Measurements from ENCODE around the gene EYA2. TPM values are rescaled to one million over a fixed set of nuclear protein-coding genes. Genes with fewer than 3 reads are reported as not detected.

Gene EYA2
- polyA plus RNA-seq, 1 donor (not counting 4 experiments of a cell fraction or from before 2014, with no cell fraction given) = not detected

- Histone ChIP-seq H3K27ac (ENCODE audit: control insufficient read depth, insufficient read depth, low read length) (no peak overlapping the region), H3K4me1 (ENCODE audit: control insufficient read depth, extremely low read depth, insufficient read depth, low read length) (no peaks in the 10 kb centered on the region), H3K9me1 (ENCODE audit: control insufficient read depth, extremely low read depth, insufficient read depth, low read length) (no peaks in the 10 kb centered on the region), H3K9me3 (ENCODE audit: control insufficient read depth, low read depth, low read length) (no peaks in the 10 kb centered on the region), H3K79me2 (ENCODE audit: control insufficient read depth, insufficient read depth, low read length) (no peaks in the 10 kb centered on the region), H3K27me3 (ENCODE audit: control insufficient read depth, extremely low read depth, insufficient read depth, low read length) (no peaks in the 10 kb centered on the region), H2AFZ (ENCODE audit: control insufficient read depth, low read length) (no peak overlapping the region), H3K9ac (ENCODE audit: control insufficient read depth, extremely low read depth, insufficient read depth, low read length) (no peak overlapping the region), H4K20me1 (ENCODE audit: control insufficient read depth, extremely low read depth, insufficient read depth, low read length) (no peaks in the 10 kb centered on the region), H3K36me3 (ENCODE audit: control insufficient read depth in 2 of 2, extremely low read depth in 1 of 2, insufficient read depth in 2 of 2, low read length in 2 of 2) (no peaks in the 10 kb centered on the region), H3K4me2 (ENCODE audit: control insufficient read depth, extremely low read depth, insufficient read depth, low read depth, low read length) (no peak overlapping the region), H3K4me3 (ENCODE audit: control insufficient read depth in 2 of 3, extremely low read depth in 1 of 3, insufficient read depth in 2 of 3, low read depth in 1 of 3, low read length in 3 of 3) (no peak overlapping the region)
- dilution Hi-C loops (cut with MboI; ENCODE audit: extremely low pct_ligation_motif_present, low sequenced_read_pairs) = no loop called here
- FAIRE-seq (no peak), DNase-seq (ENCODE audit: low read depth, low spot score) (no peak)
- TF ChIP-seq CTCF (optimal IDR thresholded peaks at IDR 0.05 in 1 of 3, IDR thresholded peaks at IDR 0.05 in 1 of 3, conservative IDR thresholded peaks at IDR 0.05 in 1 of 3; ENCODE audit: extremely low read depth in 1 of 3, insufficient read depth in 2 of 3, low read length in 3 of 3) (no peak), EZH2 (IDR thresholded peaks at IDR 0.05; ENCODE audit: low read length) (no peak)
Observed at GRCh38 chr20:46983466-46983865, 88.8 kb downstream of the EYA2 start.

- Histone ChIP-seq H3K4me2 (ENCODE audit: control insufficient read depth, extremely low read depth, insufficient read depth, low read depth, low read length) (no peak overlapping the region), H3K9ac (ENCODE audit: control insufficient read depth, extremely low read depth, insufficient read depth, low read length) (no peak overlapping the region), H3K9me1 (ENCODE audit: control insufficient read depth, extremely low read depth, insufficient read depth, low read length) (no peaks in the 10 kb centered on the region), H3K36me3 (ENCODE audit: control insufficient read depth in 2 of 2, extremely low read depth in 1 of 2, insufficient read depth in 2 of 2, low read length in 2 of 2) (no peaks in the 10 kb centered on the region), H3K79me2 (ENCODE audit: control insufficient read depth, insufficient read depth, low read length) (no peaks in the 10 kb centered on the region), H3K27ac (ENCODE audit: control insufficient read depth, insufficient read depth, low read length) (no peak overlapping the region), H3K4me1 (ENCODE audit: control insufficient read depth, extremely low read depth, insufficient read depth, low read length) (no peaks in the 10 kb centered on the region), H3K4me3 (ENCODE audit: control insufficient read depth in 2 of 3, extremely low read depth in 1 of 3, insufficient read depth in 2 of 3, low read depth in 1 of 3, low read length in 3 of 3) (no peak overlapping the region), H4K20me1 (ENCODE audit: control insufficient read depth, extremely low read depth, insufficient read depth, low read length) (no peaks in the 10 kb centered on the region), H3K27me3 (ENCODE audit: control insufficient read depth, extremely low read depth, insufficient read depth, low read length) (no peaks in the 10 kb centered on the region), H3K9me3 (ENCODE audit: control insufficient read depth, low read depth, low read length) (no peaks in the 10 kb centered on the region), H2AFZ (ENCODE audit: control insufficient read depth, low read length) (no peak overlapping the region)
- DNase-seq (ENCODE audit: low read depth, low spot score) (no peak), FAIRE-seq (no peak)
- no peak for TF ChIP-seq CTCF (optimal IDR thresholded peaks at IDR 0.05 in 1 of 3, IDR thresholded peaks at IDR 0.05 in 1 of 3, conservative IDR thresholded peaks at IDR 0.05 in 1 of 3; ENCODE audit: extremely low read depth in 1 of 3, insufficient read depth in 2 of 3, low read length in 3 of 3)
- TF ChIP-seq EZH2 (IDR thresholded peaks at IDR 0.05; ENCODE audit: low read length) = no peak
- dilution Hi-C loops (cut with MboI; ENCODE audit: extremely low pct_ligation_motif_present, low sequenced_read_pairs) = no loop called here
Observed at GRCh38 chr20:46984405-46984804, 89.8 kb downstream of the EYA2 start.
